Subcutaneous abdominal adipose tissue (tissue), 5 donors: ENCODE results near the gene AP1M1.
A peak's percentile ranks its signal among the peaks of the same experiment; 100 is the strongest.

ENCODE experiments used
- H3K27ac ChIP-seq: one replicate; pipeline ENCODE4 v1.7.0; 2013; ENCODE audit warnings: low read depth, mild to moderate bottlenecking, inconsistent platforms, low read length, moderate library complexity
- H3K27me3 ChIP-seq, 5 donors: one replicate each; pipeline ENCODE4 v1.7.0; 2013; ENCODE audit warnings: low read length in 5 of 5, inconsistent platforms in 1 of 5; ENCODE audit not compliant: control insufficient read depth in 5 of 5, insufficient read depth in 4 of 5
- H3K36me3 ChIP-seq, 5 donors: one replicate each; pipeline ENCODE4 v1.7.0; 2013; ENCODE audit warnings: low read length in 5 of 5; ENCODE audit not compliant: control insufficient read depth in 5 of 5, insufficient read depth in 5 of 5
- H3K4me1 ChIP-seq, 5 donors: one replicate each; pipeline ENCODE4 v1.7.0; 2013; ENCODE audit warnings: low read length in 5 of 5, mild to moderate bottlenecking in 3 of 5, moderate library complexity in 1 of 5; ENCODE audit not compliant: control insufficient read depth in 5 of 5, insufficient read depth in 5 of 5
- H3K4me3 ChIP-seq, 5 donors: one replicate each; pipeline ENCODE4 v1.7.0; 2013; ENCODE audit warnings: low read length in 5 of 5, low read depth in 1 of 5
- H3K9ac ChIP-seq, 5 donors: one replicate each; pipeline ENCODE4 v1.7.0; 2013; ENCODE audit warnings: low read length in 5 of 5, mild to moderate bottlenecking in 4 of 5, moderate library complexity in 3 of 5
- H3K9me3 ChIP-seq, 5 donors: one replicate each; pipeline ENCODE4 v1.7.0; 2013; ENCODE audit warnings: low read length in 5 of 5; ENCODE audit not compliant: control insufficient read depth in 5 of 5
- donor health status: healthy.
- donor health status: healthy.
- donor health status: healthy.
- donor health status: healthy.
- donor health status: healthy.

AP1M1 gene

DNA sequence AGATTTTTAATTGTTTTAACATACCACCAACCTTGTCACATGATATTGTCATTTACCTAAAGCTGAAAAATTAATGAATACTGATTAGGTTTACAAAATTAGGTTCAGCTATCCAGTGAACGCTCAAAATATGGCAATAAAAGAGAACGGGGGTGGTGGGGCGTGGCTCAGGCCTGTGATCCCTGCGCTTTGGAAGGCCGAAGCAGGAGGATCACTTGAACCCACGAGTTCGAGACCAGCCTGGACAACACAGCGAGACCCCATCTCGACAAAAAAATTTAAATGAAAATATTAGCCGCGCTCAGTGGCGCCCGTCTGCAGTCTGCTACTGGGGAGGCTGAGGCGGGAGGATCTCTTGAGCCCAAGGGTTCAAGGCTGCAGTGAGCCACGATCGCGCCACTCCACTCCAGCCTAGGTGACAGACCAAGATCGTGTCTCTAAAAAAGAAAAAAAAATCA is 13.0 kb upstream of the AP1M1 start:
- H3K27ac ChIP-seq = no peak overlapping the region
- peak overlapping the region in 2 of 5 donors; percentile 32 to 73 for H3K9ac ChIP-seq
- peaks cover 0 to 32% (median 22%) of the 10 kb centered on the region in 5 donors for H3K4me1 ChIP-seq
- H3K4me3 ChIP-seq = peak overlapping the region; percentile 85 to 97 (median 96)
- H3K36me3 ChIP-seq = peaks cover 0 to 22% (median 18%) of the 10 kb centered on the region in 5 donors
- H3K9me3 ChIP-seq = no peaks in the 10 kb centered on the region
- H3K27me3 ChIP-seq = peaks cover 0 to 3% (median 0%) of the 10 kb centered on the region in 5 donors

DNA sequence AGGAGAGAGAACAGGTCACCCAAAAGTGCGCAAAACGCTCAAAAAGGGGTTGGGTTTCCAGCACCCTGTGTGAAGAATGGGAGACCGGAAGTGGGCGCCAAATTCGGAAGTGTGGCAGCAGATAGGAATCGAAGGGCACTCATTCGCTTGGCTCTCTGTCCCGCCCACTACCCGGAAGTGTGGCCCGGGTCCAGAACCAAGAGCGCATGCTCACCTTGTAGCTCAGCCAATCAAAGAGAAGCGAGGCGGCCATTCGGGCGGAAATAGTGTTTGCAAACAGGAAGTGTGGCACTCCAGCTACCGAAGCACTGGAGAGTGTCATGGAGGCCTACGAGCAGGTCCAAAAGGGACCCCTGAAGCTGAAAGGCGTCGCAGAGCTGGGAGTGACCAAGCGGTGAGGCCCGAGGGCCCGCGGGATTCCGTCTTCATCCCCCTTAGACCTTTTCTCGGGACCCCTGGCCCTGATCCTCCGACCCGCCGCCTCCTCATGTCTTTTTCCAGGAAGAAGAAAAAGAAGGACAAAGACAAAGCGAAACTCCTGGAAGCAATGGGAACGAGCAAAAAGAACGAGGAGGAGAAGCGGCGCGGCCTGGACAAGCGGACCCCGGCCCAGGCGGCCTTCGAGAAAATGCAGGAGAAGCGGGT is 12.5 kb upstream of the AP1M1 start, which contains the start of gene FAM32A:
FAM32A (plus strand) TSS at position 288 of the 645 bp plus-strand sequence; CDS start at position 321, 33 bp downstream.
- H3K4me1 ChIP-seq = peaks cover 0 to 32% (median 22%) of the 10 kb centered on the region in 5 donors

GRCh38 chr19:16185768-16186123 is 12.0 kb upstream of the AP1M1 start:
- Histone ChIP-seq H3K4me3 (peak overlapping the region; percentile 85 to 97 (median 96)), H3K4me1 (peaks cover 0 to 30% (median 21%) of the 10 kb centered on the region in 5 donors), H3K9me3 (no peaks in the 10 kb centered on the region), H3K27me3 (no peaks in the 10 kb centered on the region), H3K27ac (peak overlapping the region; percentile 90), H3K9ac (peak overlapping the region; percentile 60 to 98 (median 97)), H3K36me3 (peaks cover 0 to 33% (median 28%) of the 10 kb centered on the region in 5 donors)

More for the DNA sequence above, 12.5 kb upstream of the AP1M1 start, which contains the start of gene FAM32A:
- H3K27ac ChIP-seq = peak within 1 kb of the TSS; percentile 90
- H3K36me3 ChIP-seq = peaks cover 0 to 28% (median 23%) of the 10 kb centered on the region in 5 donors
- peak within 1 kb of the TSS; percentile 85 to 97 (median 96) for H3K4me3 ChIP-seq
- peaks cover 0 to 2% (median 0%) of the 10 kb centered on the region in 5 donors for H3K27me3 ChIP-seq
- peak within 1 kb of the TSS; percentile 60 to 98 (median 97) for H3K9ac ChIP-seq
- no peaks in the 10 kb centered on the region for H3K9me3 ChIP-seq

DNA sequence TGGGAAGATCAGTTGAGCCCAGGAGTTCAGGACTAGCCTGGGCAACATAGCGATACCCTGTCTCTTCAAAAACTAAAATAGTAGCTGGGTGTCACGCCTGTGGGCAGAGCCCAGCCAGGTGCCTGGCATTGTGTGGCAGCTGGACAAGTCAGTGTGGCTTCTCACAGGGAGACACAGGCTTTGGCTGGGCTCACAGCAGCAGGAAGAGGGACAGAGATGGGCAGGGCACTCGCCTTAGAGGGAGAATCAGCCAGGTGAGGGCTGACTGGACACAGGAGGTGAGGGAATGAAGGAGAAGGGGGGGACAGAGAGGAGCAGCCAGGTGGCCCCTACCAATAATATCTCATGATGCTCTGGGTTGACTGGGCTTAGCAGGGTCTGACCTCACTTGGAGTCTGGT is 9.2 kb upstream of the AP1M1 start:
- peaks cover 0 to 27% (median 20%) of the 10 kb centered on the region in 5 donors for H3K4me1 ChIP-seq
- no peaks in the 10 kb centered on the region for H3K27me3 ChIP-seq
- no peaks in the 10 kb centered on the region for H3K9me3 ChIP-seq
- H3K4me3 ChIP-seq = no peak overlapping the region
- H3K27ac ChIP-seq = no peak overlapping the region
- no peak overlapping the region for H3K9ac ChIP-seq
- H3K36me3 ChIP-seq = peaks cover 3 to 57% (median 48%) of the 10 kb centered on the region in 5 donors

- Histone ChIP-seq H3K4me3 (no peak overlapping the region), H3K36me3 (peaks cover 3 to 59% (median 48%) of the 10 kb centered on the region in 5 donors), H3K27ac (no peak overlapping the region), H3K9ac (no peak overlapping the region), H3K4me1 (peaks cover 0 to 22% (median 15%) of the 10 kb centered on the region in 5 donors), H3K27me3 (no peaks in the 10 kb centered on the region), H3K9me3 (no peaks in the 10 kb centered on the region)
Measured at GRCh38 chr19:16190198-16190597, 7.5 kb upstream of the AP1M1 start.

DNA sequence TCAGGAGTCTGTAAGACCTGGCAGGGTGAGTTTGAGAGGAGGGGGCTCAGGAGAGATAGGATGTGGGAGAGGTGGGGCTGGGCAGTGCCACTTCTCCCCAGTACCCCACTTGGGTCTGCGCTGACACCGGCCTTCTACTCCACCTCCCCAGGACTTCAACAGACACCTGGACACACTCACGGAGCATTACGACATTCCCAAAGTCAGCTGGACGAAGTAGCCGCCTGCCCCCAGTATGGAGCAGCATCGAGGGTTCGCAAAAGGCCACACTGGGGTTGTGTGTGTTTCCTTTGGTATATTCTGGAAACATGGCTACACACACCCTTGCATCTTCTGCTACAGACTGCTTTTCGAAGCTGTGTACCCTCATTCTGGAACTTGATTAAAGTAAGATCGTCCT is 7.0 kb upstream of the AP1M1 start:
- Histone ChIP-seq H3K9ac (no peak overlapping the region), H3K36me3 (peaks cover 3 to 59% (median 48%) of the 10 kb centered on the region in 5 donors), H3K27ac (no peak overlapping the region), H3K4me3 (no peak overlapping the region), H3K27me3 (no peaks in the 10 kb centered on the region), H3K9me3 (no peaks in the 10 kb centered on the region), H3K4me1 (peaks cover 0 to 19% (median 13%) of the 10 kb centered on the region in 5 donors)

DNA sequence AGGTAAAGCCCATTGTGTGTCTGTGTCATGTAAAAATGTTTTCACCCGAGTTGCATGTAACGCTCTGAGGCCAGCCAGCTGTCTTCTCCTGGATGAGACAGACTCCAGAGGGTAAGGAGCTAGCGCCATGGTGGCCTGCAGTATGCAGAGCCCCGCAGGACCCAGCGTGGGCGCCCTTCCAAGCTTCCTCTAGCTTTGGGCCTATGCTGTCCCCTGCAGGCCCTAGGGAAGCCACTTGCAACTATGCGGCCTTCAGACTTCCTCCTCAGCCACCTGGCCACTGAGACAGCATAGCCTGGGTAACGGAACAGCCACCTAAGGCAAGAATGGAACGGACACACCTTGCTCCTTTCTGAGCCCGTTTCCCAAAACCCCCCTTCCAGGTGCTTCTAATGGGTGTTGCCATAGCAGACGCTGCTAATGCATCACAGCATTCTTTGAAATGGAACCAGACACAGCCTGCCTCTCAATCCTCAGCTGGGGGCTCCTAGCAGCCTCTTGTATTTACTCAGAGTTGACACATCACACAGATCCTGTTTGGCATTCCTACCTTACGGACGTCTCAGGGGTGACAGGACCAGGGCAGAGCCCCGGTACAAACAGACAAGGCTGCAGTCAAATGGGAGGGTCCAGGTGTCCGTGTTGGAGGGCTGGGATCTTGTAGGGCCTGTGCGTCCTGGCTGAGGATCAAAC is 6.3 kb upstream of the AP1M1 start:
- Histone ChIP-seq H3K4me3 (no peak overlapping the region), H3K27me3 (no peaks in the 10 kb centered on the region), H3K9ac (no peak overlapping the region), H3K9me3 (no peaks in the 10 kb centered on the region), H3K27ac (no peak overlapping the region), H3K36me3 (peaks cover 3 to 59% (median 48%) of the 10 kb centered on the region in 5 donors), H3K4me1 (peaks cover 0 to 13% (median 7%) of the 10 kb centered on the region in 5 donors)

DNA sequence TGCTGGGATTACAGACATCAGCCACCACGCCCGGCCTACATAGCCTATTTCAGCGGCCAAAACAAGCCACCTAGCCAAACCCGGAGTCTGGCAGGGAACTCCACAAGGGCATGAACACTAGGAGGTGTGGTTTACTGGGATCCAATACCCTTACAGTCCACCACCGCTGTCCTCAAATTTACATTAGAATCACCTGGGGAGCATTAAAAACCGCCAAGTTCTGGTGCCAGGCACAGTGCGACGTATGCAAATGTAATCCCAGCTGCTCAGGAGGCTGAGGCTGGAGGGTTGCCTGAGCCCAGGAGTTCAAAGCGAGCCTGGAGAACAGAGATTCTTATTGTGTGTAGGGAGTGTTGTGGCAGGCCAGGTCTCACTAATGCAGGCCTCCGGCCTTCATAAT is 4.2 kb upstream of the AP1M1 start:
- Histone ChIP-seq H3K27ac (no peak overlapping the region), H3K27me3 (no peaks in the 10 kb centered on the region), H3K9ac (no peak overlapping the region), H3K36me3 (peaks cover 3 to 46% (median 40%) of the 10 kb centered on the region in 5 donors), H3K4me3 (no peak overlapping the region), H3K4me1 (peaks cover 3 to 16% (median 14%) of the 10 kb centered on the region in 5 donors), H3K9me3 (no peaks in the 10 kb centered on the region)

DNA sequence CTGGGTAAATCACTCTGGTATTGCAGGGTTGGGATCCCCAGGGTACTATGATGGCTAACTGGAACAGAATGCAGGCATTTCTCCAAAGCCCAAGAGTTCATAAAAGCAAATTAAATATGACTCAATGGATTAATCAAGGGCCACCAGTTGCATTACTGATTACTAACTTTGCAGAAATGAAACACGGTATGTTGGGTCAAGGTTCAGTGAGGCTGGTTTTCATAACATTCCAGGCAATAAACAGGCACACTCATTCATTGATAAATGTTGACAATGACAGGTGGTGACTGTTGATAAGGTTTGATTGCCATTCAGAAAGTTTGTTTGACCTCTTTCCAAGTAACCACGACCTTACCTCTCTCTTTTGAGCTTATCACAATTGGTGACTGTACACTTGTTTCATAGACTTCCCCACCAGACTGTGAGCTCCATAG is 506 bp upstream of the AP1M1 start:
- peaks cover 10 to 41% (median 39%) of the 10 kb centered on the region in 5 donors for H3K4me1 ChIP-seq
- H3K27ac ChIP-seq = peak overlapping the region; percentile 97
- H3K9ac ChIP-seq = peak overlapping the region; percentile 62 to 97 (median 71)
- H3K9me3 ChIP-seq = no peaks in the 10 kb centered on the region
- H3K27me3 ChIP-seq = no peaks in the 10 kb centered on the region
- H3K4me3 ChIP-seq = peak overlapping the region; percentile 59 to 99 (median 98)
- peaks cover 0 to 29% (median 16%) of the 10 kb centered on the region in 5 donors for H3K36me3 ChIP-seq

- Histone ChIP-seq H3K4me1 (peaks cover 14 to 45% (median 42%) of the 10 kb centered on the region in 5 donors), H3K4me3 (peak overlapping the region; percentile 73 to 99 (median 98)), H3K9me3 (no peaks in the 10 kb centered on the region), H3K27ac (peak overlapping the region; percentile 97), H3K36me3 (peaks cover 0 to 33% (median 24%) of the 10 kb centered on the region in 5 donors), H3K27me3 (no peaks in the 10 kb centered on the region), H3K9ac (peak overlapping the region; percentile 60 to 99 (median 97))
Measured at GRCh38 chr19:16198370-16198651, 600 bp downstream of the AP1M1 start.
